Measurements from ENCODE around the gene GOLGA6B.
"Not testable (repeated sequence)": the region's sequence is repeated elsewhere in the genome, so short reads cannot be mapped to it uniquely, and the experiment has no call there.

Gene GOLGA6B, protein sequence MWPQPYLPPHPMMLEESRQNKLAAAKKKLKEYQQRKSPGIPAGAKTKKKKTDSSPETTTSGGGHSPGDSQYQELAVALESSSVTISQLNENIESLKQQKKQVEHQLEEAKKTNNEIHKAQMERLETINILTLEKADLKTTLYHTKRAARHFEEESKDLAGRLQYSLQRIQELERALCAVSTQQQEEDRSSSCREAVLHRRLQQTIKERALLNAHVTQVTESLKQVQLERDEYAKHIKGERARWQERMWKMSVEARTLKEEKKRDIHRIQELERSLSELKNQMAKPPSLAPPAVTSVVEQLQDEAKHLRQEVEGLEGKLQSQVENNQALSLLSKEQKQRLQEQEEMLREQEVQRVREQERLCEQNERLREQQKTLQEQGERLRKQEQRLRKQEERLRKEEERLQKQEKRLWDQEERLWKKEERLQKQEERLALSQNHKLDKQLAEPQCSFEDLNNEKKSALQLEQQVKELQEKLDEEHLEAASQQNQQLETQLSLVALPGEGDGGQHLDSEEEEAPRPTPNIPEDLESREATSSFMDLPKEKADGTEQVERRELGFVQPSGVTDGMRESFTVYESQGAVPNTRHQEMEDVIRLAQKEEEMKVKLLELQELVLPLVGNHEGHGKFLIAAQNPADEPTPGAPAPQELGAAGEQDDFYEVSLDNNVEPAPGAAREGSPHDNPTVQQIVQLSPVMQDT

DNA sequence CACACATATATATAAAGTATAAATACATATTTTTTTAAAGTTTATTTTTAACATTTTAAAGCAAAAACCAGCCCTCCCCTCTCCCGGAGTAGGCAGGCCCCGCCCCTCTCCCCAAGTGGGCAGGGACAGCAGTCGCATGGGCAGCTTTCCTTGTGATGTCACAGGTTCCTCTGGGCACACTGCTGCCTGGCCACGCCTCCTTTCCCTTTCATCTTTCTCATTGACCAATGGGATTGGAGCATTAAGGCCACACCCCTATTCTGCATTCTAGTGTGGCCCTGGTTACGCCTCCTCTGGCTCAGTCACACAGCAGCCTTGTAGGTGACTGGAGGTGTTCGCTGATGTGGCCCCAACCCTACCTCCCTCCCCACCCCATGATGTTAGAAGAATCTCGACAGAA is at the start of gene GOLGA6B:
Gene GOLGA6B (plus strand): TSS at position 301 of the 400 bp plus-strand sequence. CDS start 41 bp downstream, at position 342.
- DNase-seq (ENCODE audit: low read depth in 2 of 2): not testable (repeated sequence)

DNA sequence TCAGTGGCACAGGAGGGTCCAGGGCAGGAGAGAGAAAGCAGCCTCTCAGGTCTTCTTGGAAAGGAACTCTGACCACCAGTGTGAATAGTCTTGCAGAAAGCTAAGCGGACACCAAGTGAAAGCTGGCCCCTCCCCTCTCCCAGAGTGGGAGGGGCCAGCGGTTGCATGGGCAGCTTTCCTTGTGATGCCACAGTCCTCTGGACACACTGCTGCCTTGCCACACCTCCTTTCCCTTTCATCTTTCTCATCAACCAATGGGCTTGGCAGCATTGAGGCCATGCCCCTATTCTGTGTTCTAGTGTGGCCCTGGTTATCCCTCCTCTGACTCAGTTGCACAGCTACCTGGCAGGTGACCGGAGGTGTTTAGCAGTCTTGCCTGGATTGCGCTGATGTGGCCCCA is 49.7 kb upstream of the GOLGA6B start:
- DNase-seq (ENCODE audit: low read depth in 2 of 2): no peak

DNA sequence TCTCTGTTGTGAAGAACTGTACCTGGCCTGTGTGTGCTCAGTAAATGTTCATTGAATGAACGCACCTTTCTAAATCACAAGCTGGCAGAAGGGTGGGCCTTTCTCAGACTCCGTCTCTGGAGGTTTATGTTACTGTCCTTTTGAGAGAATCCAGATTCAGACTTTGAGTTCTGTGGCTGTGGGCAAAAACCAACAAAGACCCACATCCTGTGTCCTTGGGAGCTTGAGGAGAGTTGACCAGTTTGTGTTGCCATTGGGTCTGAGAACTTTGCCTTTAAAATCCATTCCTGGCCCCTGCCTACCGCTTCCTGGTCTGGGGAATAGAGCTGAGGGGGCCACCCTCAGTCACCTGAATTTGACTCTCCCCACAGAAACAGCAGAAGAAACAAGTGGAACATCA is 46.4 kb upstream of the GOLGA6B start:
- DNase-seq (ENCODE audit: low read depth in 2 of 2): not testable (repeated sequence)

- no peak for DNase-seq (ENCODE audit: low read depth in 2 of 2)
Measured at GRCh38 chr15:72609862-72610261, 44.6 kb upstream of the GOLGA6B start.

DNA sequence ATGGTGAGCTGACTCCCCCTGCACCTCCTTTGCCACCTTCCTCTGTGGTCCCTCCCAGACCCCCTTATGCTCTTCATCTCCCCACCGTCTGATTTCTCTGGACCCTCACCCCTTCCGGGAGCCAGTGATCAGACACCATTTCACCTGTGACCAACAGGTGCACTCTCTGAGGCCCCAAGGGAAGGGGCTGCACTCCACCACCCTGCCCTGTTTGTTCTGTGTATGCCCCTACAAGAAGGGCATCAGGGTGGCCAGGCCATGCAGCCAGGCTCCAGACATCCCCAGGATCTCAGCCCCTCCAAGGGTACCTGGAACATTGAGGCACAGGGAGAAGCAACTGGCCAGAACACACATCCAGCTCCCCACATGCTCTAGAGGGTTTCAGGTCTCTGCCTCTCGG is 42.2 kb upstream of the GOLGA6B start:
- not testable (repeated sequence) for DNase-seq (ENCODE audit: low read depth in 2 of 2)

DNA sequence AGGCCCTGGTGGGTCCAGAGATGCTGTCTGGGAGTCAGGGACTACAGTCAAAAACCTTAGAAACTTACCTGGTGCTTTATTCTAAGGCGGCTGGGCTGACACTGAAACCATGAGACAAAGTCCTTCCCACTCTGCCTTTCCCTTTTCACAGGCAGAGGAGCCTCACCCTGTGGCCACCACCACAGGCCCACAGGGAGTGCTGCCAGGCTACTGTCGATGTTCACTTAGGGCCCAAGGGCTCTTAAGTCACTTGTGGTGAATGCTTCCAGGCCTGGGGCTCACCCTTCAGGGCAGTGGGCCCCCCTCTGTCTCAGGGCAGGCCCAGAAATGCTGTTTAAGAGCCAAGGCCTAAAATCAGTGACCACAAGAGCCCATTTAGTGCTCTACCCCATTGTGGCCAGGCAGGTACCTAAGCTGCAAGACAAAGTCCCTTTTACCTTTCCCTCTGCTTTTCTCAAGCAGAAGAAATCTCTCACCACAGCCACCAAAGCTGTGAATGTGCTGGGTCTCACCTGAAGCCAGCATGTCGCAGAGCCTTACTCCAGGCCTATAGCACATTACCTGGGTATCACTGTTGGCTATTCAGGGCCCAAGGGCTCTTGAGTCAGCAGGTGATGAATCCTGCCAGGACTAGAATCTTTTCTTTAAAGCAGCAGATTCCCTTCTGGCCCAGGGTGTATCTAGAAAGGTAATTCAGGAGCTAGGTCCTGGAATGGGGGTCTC is 39.5 kb upstream of the GOLGA6B start:
- DNase-seq (ENCODE audit: low read depth in 2 of 2): no peak

DNA sequence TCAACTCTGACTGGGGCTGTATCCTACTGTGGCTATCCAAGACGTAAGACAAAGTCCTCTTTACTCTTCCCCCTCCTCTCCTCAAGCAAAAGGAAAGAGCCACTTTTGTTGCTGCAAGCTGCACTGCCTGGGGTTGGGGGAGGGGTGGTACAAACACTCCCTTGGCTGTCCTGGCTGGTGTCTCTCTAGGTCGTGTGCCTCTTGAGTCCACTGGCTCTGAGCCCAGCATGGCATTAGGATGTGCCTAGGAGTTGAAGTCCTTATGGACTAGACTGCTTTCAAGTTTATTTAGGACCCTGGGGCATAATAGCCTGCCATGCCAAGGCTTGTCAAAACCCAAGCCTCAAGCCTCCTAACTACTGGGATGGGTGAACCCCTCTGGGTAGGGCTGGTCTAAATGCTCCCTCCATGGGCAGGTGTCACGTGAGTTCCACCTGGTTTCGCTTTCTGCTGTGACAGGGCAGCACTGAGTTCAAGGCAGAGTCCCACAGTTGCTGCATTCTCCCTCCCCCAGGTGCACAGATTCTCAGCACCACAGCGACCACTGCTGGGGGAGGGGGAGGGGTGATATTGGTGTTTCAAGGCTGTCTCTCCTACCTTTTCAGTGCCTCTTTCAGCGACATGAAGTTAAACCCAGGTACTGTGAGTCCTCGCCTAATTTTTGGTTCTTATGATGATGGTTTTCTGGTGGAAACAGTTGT is 38.8 kb upstream of the GOLGA6B start:
- not testable (repeated sequence) for DNase-seq (ENCODE audit: low read depth in 2 of 2)

DNA sequence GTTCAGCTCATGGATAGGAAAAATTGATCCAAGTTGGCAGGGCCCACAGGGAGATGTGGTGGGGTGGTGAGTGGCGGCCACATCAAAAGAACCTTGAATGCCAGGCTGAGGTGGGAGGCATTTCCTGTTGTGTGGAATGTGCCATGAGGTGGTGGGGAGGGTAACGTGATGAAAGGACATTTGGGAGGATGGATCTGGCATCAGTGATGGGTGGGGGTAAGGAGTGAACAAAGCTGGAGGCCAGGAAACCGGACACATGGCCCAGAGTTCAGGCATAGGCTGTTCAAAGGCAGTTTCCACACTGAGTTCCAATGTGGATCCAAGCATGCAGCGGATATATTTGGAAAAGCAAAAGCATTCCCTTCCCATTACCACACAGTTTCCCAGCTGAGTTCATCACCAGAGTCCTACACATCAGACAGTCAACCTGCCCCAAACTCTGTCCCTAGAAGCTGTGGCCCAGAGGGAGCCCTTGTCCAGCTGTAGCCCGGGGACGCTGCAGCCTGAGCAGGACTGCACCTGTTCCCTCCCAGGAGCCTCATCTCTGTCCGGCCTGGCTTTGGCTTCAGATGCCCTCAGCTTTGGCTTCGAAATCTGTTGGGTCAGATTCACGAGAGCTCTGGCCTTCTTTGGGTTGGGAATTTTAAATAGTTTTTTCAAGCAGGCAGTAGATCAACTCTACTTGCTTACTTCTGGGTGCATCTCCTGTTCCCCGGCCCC is 37.8 kb upstream of the GOLGA6B start:
- DNase-seq (ENCODE audit: low read depth in 2 of 2): no peak

DNA sequence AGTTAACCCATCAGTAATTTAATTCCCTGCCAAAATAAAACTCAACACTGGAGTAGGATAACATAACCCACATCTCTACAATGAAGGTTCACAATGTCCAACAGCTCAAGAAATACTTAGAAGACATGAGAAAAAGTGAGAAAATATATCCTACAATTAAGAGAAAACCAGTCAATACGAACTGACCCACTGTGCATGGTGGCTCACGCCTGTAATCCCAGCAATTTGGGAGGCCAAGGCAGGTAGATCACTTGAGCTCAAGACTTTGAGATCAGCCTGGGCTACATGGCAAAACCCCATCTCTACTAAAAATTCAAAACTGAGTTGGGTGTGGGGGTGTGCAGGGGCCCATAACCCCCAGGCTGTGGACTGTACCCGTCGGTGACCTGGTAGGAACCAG is 30.6 kb upstream of the GOLGA6B start:
- DNase-seq (ENCODE audit: low read depth in 2 of 2): not testable (repeated sequence)

- not testable (repeated sequence) for DNase-seq (ENCODE audit: low read depth in 2 of 2)
Measured at GRCh38 chr15:72626153-72626552, 28.3 kb upstream of the GOLGA6B start.

- DNase-seq (ENCODE audit: low read depth in 2 of 2): not testable (repeated sequence)
Measured at GRCh38 chr15:72628249-72629067, 26.0 kb upstream of the GOLGA6B start.

DNA sequence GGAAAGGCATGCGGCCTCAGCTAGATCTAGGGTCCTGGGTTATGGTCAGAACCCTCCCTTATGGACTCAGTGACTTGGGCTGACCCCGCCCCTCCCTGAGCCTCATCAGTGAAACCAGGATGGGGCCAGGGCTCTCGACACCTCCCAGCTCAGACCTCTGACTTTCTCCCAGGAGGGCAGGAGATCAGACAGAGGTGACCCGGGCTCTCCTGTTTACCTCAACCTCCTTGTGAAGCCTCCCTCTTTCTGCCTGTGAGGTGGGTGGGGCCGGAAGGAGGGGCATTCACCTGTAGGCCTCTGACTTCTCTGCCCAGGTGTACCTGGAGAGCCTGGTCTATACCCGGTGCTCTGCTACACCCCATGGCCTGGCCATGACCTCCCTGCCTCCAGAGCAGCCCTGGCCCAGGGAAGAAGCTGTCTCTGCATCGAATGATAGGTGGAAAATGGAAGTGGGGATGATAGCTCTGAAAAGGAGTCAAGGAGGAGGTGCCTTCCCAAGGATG is 25.4 kb upstream of the GOLGA6B start:
- DNase-seq (ENCODE audit: low read depth in 2 of 2): not testable (repeated sequence)

- peak; percentile 26 to 65 for DNase-seq (ENCODE audit: low read depth in 2 of 2)
Measured at GRCh38 chr15:72636519-72637282, 17.8 kb upstream of the GOLGA6B start.

- not testable (repeated sequence) for DNase-seq (ENCODE audit: low read depth in 2 of 2)
Measured at GRCh38 chr15:72639759-72640483, 14.6 kb upstream of the GOLGA6B start.

DNA sequence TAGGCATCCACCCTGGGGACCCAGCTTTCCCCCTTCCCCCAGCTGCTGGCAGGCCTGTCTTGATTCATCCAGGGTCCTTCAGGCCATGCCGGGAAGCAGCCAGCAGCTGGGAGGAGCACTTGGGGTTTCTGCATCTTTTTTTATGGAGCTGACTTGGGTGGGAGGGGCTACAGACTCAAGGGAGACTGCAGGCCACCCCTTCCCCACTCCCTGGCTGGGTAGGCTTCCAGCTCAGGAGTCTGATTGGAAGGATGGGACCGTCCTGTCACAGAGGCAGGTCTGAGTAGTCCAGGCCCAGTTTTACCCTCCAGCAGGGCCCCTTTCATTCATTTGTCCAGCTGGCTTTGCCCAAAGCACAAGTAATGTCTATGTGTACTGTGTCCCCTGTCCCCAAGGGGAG is 12.2 kb upstream of the GOLGA6B start:
- not testable (repeated sequence) for DNase-seq (ENCODE audit: low read depth in 2 of 2)

GRCh38 chr15:72648631-72649253 is 5.8 kb upstream of the GOLGA6B start:
- DNase-seq (ENCODE audit: low read depth in 2 of 2): not testable (repeated sequence)

GRCh38 chr15:72656014-72656413 is 1.5 kb downstream of the GOLGA6B start:
- DNase-seq (ENCODE audit: low read depth in 2 of 2): not testable (repeated sequence)

DNA sequence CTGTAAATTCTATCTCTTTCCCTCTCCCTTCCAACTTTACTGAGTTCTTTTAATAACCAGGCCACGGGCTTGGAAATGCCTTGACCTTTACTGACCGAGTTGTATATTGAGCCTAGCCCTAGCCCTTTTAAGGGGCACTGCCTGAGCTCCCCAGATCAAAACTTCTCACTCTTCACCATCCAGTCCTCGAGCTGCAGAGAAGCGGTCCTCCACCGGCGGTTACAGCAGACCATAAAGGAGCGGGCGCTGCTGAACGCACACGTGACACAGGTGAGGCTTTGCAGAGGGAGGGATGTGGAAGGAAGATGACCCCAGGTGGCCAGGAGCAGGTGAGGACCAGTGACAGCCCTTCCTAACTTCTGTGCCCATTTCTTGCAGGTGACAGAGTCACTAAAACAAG is 6.6 kb downstream of the GOLGA6B start:
- DNase-seq (ENCODE audit: low read depth in 2 of 2): not testable (repeated sequence)
